Stimulated activated naive CD4-positive, alpha-beta T cell treated with Interleukin-2 at 50 U/mL for 16 hours (primary cell): ENCODE results near the gene RHAG.
"Not testable (repeated sequence)": the region's sequence is repeated elsewhere in the genome, so short reads cannot be mapped to it uniquely, and the experiment has no call there.

Experiments
- DNase-seq: peaks from one replicate; lab custom pipeline; 2025; lab: John Stamatoyannopoulos, UW

Gene RHAG

GRCh38 chr6:49636713-49637349 lies at the start of gene RHAG:
Gene RHAG, minus strand, starts transcription at chr6:49636839. Its CDS starts 27 bp downstream, at chr6:49636812.
- no peak for DNase-seq

- no peak for DNase-seq
Observed at GRCh38 chr6:49676671-49677281, 40.1 kb upstream of the RHAG start.

- no peak for DNase-seq
Observed at GRCh38 chr6:49675816-49676215, 39.2 kb upstream of the RHAG start.

- no peak for DNase-seq
Observed at GRCh38 chr6:49668083-49668511, 31.5 kb upstream of the RHAG start.

GRCh38 chr6:49666930-49667757 lies 30.5 kb upstream of the RHAG start:
- no peak for DNase-seq

- DNase-seq = no peak
Observed at GRCh38 chr6:49666480-49666879, 29.8 kb upstream of the RHAG start.

- no peak for DNase-seq
Observed at GRCh38 chr6:49664817-49665216, 28.2 kb upstream of the RHAG start.

GRCh38 chr6:49664054-49664453 lies 27.4 kb upstream of the RHAG start:
- not testable (repeated sequence) for DNase-seq

- DNase-seq = no peak
Observed at GRCh38 chr6:49662892-49663261, 26.2 kb upstream of the RHAG start.

GRCh38 chr6:49662231-49662891 lies 25.7 kb upstream of the RHAG start:
- DNase-seq = no peak

GRCh38 chr6:49653942-49654341 lies 17.3 kb upstream of the RHAG start:
- no peak for DNase-seq

- no peak for DNase-seq
Observed at GRCh38 chr6:49653438-49653837, 16.8 kb upstream of the RHAG start.

- no peak for DNase-seq
Observed at GRCh38 chr6:49651239-49651638, 14.6 kb upstream of the RHAG start.

GRCh38 chr6:49649988-49650387 lies 13.3 kb upstream of the RHAG start:
- no peak for DNase-seq

- DNase-seq = no peak
Observed at GRCh38 chr6:49648036-49648435, 11.4 kb upstream of the RHAG start.

GRCh38 chr6:49647476-49647875 lies 10.8 kb upstream of the RHAG start:
- DNase-seq = no peak

- DNase-seq = no peak
Observed at GRCh38 chr6:49646942-49647341, 10.3 kb upstream of the RHAG start.

- no peak for DNase-seq
Observed at GRCh38 chr6:49646130-49646824, 9.6 kb upstream of the RHAG start.

- no peak for DNase-seq
Observed at GRCh38 chr6:49645139-49645538, 8.5 kb upstream of the RHAG start.

- no peak for DNase-seq
Observed at GRCh38 chr6:49639177-49639817, 2.7 kb upstream of the RHAG start.

- DNase-seq = no peak
Observed at GRCh38 chr6:49637350-49637731, 702 bp upstream of the RHAG start.
